CD14-positive monocyte (primary cell): ENCODE measurements around the gene MS4A13. TPM values are rescaled to one million over a fixed set of nuclear protein-coding genes. Genes with fewer than 3 reads are reported as not detected.
"Not testable (repeated sequence)": the region's sequence is repeated elsewhere in the genome, so short reads cannot be mapped to it uniquely, and the experiment has no call there.

Experiments used
- DNase-seq, 3 donors: peaks; one replicate each; pipeline ENCODE4 v3.0.0-alpha.2; 2011 to 2022
- H2AFZ ChIP-seq: 2 replicates; pipeline ENCODE4 v1.6.0; 2012; ENCODE audit warnings: mild to moderate bottlenecking, low read depth, low read length, inconsistent platforms; ENCODE audit not compliant: insufficient read depth, poor library complexity, severe bottlenecking
- H3K27ac ChIP-seq, 2 donors: 1 replicate in 1 of 2; 2 replicates in 1 of 2; pipeline ENCODE4 v1.5.1; 2012 to 2013; ENCODE audit warnings: low read length in 2 of 2, control low read depth in 1 of 2, inconsistent platforms in 1 of 2, low read depth in 1 of 2, mild to moderate bottlenecking in 1 of 2
- H3K27me3 ChIP-seq, 2 donors: one replicate each; pipeline versions ENCODE4 v1.6.0 to v1.6.1; 2011 to 2013; ENCODE audit warnings: low read length in 2 of 2; ENCODE audit not compliant: control insufficient read depth in 2 of 2, insufficient read depth in 2 of 2
- H3K36me3 ChIP-seq, 2 donors: replicated peaks in 1 of 2; 1 replicate in 1 of 2; 2 replicates in 1 of 2; pipeline versions ENCODE4 v1.5.1 to v1.6.1; 2012 to 2013; ENCODE audit warnings: low read length in 2 of 2, control low read depth in 1 of 2, inconsistent platforms in 1 of 2, mild to moderate bottlenecking in 1 of 2; ENCODE audit not compliant: insufficient read depth in 2 of 2, control insufficient read depth in 1 of 2
- H3K4me1 ChIP-seq, 2 donors: 1 replicate in 1 of 2; 2 replicates in 1 of 2; pipeline versions ENCODE4 v1.5.1 to v1.6.1; 2012 to 2013; ENCODE audit warnings: low read length in 2 of 2, control low read depth in 1 of 2, inconsistent platforms in 1 of 2, mild to moderate bottlenecking in 1 of 2, moderate library complexity in 1 of 2; ENCODE audit not compliant: insufficient read depth in 2 of 2, control insufficient read depth in 1 of 2
- H3K4me2 ChIP-seq: replicated peaks from 2 replicates; pipeline ENCODE3; 2012; ENCODE audit warnings: low read length, moderate library complexity, mild to moderate bottlenecking; ENCODE audit not compliant: poor library complexity, severe bottlenecking; ENCODE audit errors: extremely low read depth
- H3K4me3 ChIP-seq, 3 experiments: fragments of 200-600 bp in 1 of 3; sonication (generic) in 1 of 3; replicated peaks in 1 of 3; 1 replicate in 2 of 3; 2 replicates in 1 of 3; pipeline ENCODE4 v1.5.1; 2011 to 2013; ENCODE audit warnings: low read length in 3 of 3, mild to moderate bottlenecking in 3 of 3, control low read depth in 2 of 3, low read depth in 2 of 3, inconsistent platforms in 1 of 3, moderate library complexity in 1 of 3
- H3K79me2 ChIP-seq: 2 replicates; pipeline ENCODE4 v1.6.0; 2012; ENCODE audit warnings: mild to moderate bottlenecking, control low read depth, inconsistent platforms, low read length, moderate library complexity; ENCODE audit not compliant: insufficient read depth
- H3K9ac ChIP-seq: 2 replicates; pipeline ENCODE4 v1.6.0; 2017; ENCODE audit warnings: low read length, mild to moderate bottlenecking; ENCODE audit not compliant: insufficient read depth, poor library complexity, severe bottlenecking
- H3K9me3 ChIP-seq, 2 donors: replicated peaks in 1 of 2; 1 replicate in 1 of 2; 2 replicates in 1 of 2; pipeline versions ENCODE4 v1.5.1 to v1.6.1; 2012 to 2013; ENCODE audit warnings: low read length in 2 of 2, control low read depth in 1 of 2; ENCODE audit not compliant: control insufficient read depth in 1 of 2, insufficient read depth in 1 of 2
- H4K20me1 ChIP-seq: 2 replicates; pipeline ENCODE4 v1.6.0; 2012; ENCODE audit warnings: mild to moderate bottlenecking, low read length, control low read depth, moderate library complexity; ENCODE audit not compliant: insufficient read depth
- H3K27ac Mint-ChIP-seq, 7 donors: one replicate each; pipeline ENCODE4 v1.8.0; 2020; ENCODE audit warnings: mild to moderate bottlenecking in 7 of 7, mixed read lengths in 7 of 7, moderate library complexity in 6 of 7, inconsistent platforms in 2 of 7
- H3K27me3 Mint-ChIP-seq, 3 donors: one replicate each; pipeline ENCODE4 v1.8.0; 2021 to 2022; ENCODE audit warnings: low read depth in 3 of 3, mild to moderate bottlenecking in 3 of 3, mixed read lengths in 3 of 3, moderate library complexity in 3 of 3, inconsistent platforms in 1 of 3
- H3K36me3 Mint-ChIP-seq, 2 donors: one replicate each; pipeline ENCODE4 v1.8.0; 2020; ENCODE audit warnings: mixed read lengths in 2 of 2, inconsistent platforms in 1 of 2, mild to moderate bottlenecking in 1 of 2
- H3K4me1 Mint-ChIP-seq: one replicate; pipeline ENCODE4 v1.8.0; 2020; ENCODE audit warnings: mild to moderate bottlenecking, mixed read lengths
- H3K4me3 Mint-ChIP-seq, 2 donors: one replicate each; pipeline ENCODE4 v1.8.0; 2020; ENCODE audit warnings: mild to moderate bottlenecking in 2 of 2, mixed read lengths in 2 of 2, moderate library complexity in 1 of 2
- H3K9me3 Mint-ChIP-seq, 7 donors: one replicate each; pipeline ENCODE4 v1.8.0; 2020 to 2022; ENCODE audit warnings: mixed read lengths in 7 of 7, mild to moderate bottlenecking in 6 of 7, moderate library complexity in 6 of 7, inconsistent platforms in 2 of 7
- WGBS: methylation state at CpG from one replicate; pipeline ENCODE4 v1.1.5; 2013; ENCODE audit warnings: missing lambda C conversion rate; ENCODE audit not compliant: insufficient coverage; 5-methylcytosine and 5-hydroxymethylcytosine counted together
- intact Hi-C, 2 donors: fragments of 100-400 bp; cut with micrococcal nuclease; formaldehyde crosslinking; loops; one replicate each; pipeline versions ENCODE4 v1.15.0 to v1.15.1; 2023
- polyA plus RNA-seq, 3 donors: library from polyadenylated mRNA; depleted of rRNA in 1 of 3; unstranded in 2 of 3; stranded (reverse) in 1 of 3; fragments of 300-500 nt in 2 of 3; fragments of >200 nt in 1 of 3; fragmentation: Illumina TruSeq in 2 of 3; gene quantifications; 1 replicate in 2 of 3; 2 replicates in 1 of 3; pipeline ENCODE4 v1.2.3, GENCODE V29; 2012 to 2021
- TF ChIP-seq, protein P1 (sequence below): fragments of 200-600 bp; IDR thresholded peaks from one replicate; pipeline ENCODE4 v1.8.0; 2022; ENCODE audit warnings: antibody characterized with exemption, mild to moderate bottlenecking

The MS4A13 gene
- polyA plus RNA-seq, 3 donors = not detected

DNA sequence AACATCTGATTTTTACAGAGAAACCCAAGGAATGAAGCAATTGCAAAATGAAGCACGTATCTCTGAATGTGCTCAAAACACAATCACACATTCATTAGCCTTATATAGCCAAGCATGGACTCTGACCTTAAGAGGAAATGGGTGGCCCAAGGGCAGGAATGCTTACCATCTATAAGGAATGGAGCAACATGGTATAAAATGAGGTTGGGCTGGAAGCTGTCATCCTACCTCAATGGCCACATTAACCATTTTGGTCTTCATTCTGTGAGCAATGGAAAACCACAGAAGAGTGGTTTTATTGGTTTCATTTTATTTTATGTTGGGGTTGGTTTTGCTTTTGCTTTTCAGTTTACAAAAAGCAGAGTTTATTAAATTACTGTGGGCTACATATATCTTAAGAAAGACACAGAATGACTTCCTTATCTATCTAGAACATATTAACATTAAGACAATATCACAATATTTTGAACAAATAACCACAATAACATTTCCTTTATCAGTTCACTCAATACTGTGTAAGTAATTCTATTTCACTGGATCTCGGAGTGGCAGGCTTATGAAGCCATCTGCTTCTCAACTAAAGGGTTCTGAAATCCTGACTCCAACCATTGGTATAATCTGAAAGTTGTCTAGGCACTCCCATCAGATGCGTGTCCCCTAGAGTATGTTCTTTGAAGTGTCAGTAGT lies 10.8 kb upstream of the MS4A13 start:
- Histone ChIP-seq H4K20me1 (no peaks in the 10 kb centered on the region), H3K4me1 (peaks cover 0 to under 1% of the 10 kb centered on the region in 2 donors), H2AFZ (no peak overlapping the region), H3K27ac (no peak overlapping the region), H3K4me3 (no peak overlapping the region), H3K27me3 (peaks cover 0 to 5% of the 10 kb centered on the region in 2 donors), H3K9me3 (no peaks in the 10 kb centered on the region), H3K36me3 (no peaks in the 10 kb centered on the region), H3K9ac (no peak overlapping the region), H3K79me2 (no peaks in the 10 kb centered on the region), H3K4me2 (no peak overlapping the region)
- no peak overlapping the region for H3K4me3 Mint-ChIP-seq
- intact Hi-C loops = no loop called here
- H3K27ac Mint-ChIP-seq = no peak overlapping the region
- TF ChIP-seq, protein P1, sequence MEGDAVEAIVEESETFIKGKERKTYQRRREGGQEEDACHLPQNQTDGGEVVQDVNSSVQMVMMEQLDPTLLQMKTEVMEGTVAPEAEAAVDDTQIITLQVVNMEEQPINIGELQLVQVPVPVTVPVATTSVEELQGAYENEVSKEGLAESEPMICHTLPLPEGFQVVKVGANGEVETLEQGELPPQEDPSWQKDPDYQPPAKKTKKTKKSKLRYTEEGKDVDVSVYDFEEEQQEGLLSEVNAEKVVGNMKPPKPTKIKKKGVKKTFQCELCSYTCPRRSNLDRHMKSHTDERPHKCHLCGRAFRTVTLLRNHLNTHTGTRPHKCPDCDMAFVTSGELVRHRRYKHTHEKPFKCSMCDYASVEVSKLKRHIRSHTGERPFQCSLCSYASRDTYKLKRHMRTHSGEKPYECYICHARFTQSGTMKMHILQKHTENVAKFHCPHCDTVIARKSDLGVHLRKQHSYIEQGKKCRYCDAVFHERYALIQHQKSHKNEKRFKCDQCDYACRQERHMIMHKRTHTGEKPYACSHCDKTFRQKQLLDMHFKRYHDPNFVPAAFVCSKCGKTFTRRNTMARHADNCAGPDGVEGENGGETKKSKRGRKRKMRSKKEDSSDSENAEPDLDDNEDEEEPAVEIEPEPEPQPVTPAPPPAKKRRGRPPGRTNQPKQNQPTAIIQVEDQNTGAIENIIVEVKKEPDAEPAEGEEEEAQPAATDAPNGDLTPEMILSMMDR = no peak
- peaks cover 3% of the 10 kb centered on the region for H3K4me1 Mint-ChIP-seq
- peaks cover 0 to 2% of the 10 kb centered on the region in 2 donors for H3K36me3 Mint-ChIP-seq
- DNase-seq = no peak
- peaks cover 0 to 2% (median 0%) of the 10 kb centered on the region in 3 donors for H3K27me3 Mint-ChIP-seq
- peaks cover 0 to 5% (median 2%) of the 10 kb centered on the region in 7 donors for H3K9me3 Mint-ChIP-seq
- 83% methylated on average over 1 of the region's 3 CpGs for WGBS

DNA sequence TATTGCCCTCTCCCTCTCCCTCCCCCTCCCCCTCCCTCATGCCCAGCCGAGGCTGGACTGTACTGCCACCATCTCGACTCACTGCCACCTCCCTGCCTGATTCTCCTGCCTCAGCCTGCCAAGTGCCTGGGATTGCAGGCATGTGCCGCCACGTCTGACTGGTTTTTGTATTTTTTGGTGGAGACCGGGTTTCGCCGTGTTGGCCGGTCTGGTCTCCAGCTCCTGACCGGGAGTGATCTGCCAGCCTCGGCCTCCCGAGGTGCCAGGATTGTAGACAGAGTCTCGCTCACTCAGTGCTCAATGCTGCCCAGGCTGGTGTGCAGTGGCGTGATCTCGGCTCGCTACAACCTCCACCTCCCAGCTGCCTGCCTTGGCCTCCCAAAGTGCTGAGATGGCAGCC lies 5.6 kb upstream of the MS4A13 start:
- H3K4me3 Mint-ChIP-seq, H3K9ac ChIP-seq, intact Hi-C loops, H3K4me1 Mint-ChIP-seq, DNase-seq, H3K9me3 ChIP-seq, H3K79me2 ChIP-seq, H3K4me1 ChIP-seq, H3K27me3 ChIP-seq, H3K4me2 ChIP-seq, H3K27me3 Mint-ChIP-seq, H3K36me3 ChIP-seq, H3K4me3 ChIP-seq, H3K27ac Mint-ChIP-seq, H4K20me1 ChIP-seq, H3K36me3 Mint-ChIP-seq, H3K27ac ChIP-seq, H2AFZ ChIP-seq: not testable (repeated sequence)
- WGBS = 86% methylated on average over 12 of the region's 15 CpGs
- H3K9me3 Mint-ChIP-seq = peaks cover 4 to 13% (median 8%) of the 10 kb centered on the region in 7 donors

DNA sequence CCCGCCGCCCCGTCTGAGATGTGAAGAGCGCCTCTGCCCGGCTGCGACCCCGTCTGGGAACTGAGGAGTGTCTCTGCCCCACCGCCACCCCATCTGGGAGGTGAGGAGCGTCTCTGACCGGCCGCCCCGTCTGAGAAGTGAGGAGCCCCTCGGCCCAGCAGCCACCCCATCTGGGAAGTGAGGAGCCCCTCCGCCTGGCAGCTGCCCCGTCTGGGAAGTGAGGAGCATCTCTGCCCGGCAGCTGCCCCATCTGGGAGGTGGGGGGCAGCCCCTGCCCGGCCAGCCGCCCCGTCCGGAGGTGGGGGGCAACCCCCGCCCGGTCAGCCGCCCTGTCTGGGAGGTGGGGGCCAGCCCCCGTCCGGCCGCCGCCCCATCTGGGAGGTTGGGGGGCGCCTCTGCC lies 5.0 kb upstream of the MS4A13 start:
- H3K27ac Mint-ChIP-seq, H3K36me3 Mint-ChIP-seq, H3K4me3 ChIP-seq, H3K9ac ChIP-seq, H3K9me3 ChIP-seq, DNase-seq, H3K27me3 ChIP-seq, H3K4me1 ChIP-seq, H3K79me2 ChIP-seq, H3K4me2 ChIP-seq, H3K36me3 ChIP-seq, H3K4me1 Mint-ChIP-seq, H4K20me1 ChIP-seq, H2AFZ ChIP-seq, H3K27ac ChIP-seq, H3K27me3 Mint-ChIP-seq, H3K4me3 Mint-ChIP-seq, intact Hi-C loops: not testable (repeated sequence)
- 99% methylated on average over 21 of the region's 28 CpGs for WGBS
- H3K9me3 Mint-ChIP-seq = peaks cover 4 to 11% (median 8%) of the 10 kb centered on the region in 7 donors
